K562 (cell line): ENCODE data around the gene FABP3. TPM values are rescaled to one million over a fixed set of nuclear protein-coding genes. Genes with fewer than 3 reads are reported as not detected.

ENCODE experiments used
- CCAR2 ChIP-seq: fragments of 200-400 bp; formaldehyde crosslinking; IDR thresholded peaks from 2 replicates; pipeline ENCODE4 v1.6.1; 2017; ENCODE audit warnings: mild to moderate bottlenecking, low read depth, low read length
- CHAMP1 ChIP-seq: fragments of 450-650 bp; IDR thresholded peaks from 2 replicates; pipeline ENCODE4 v1.6.1; 2016; ENCODE audit warnings: mild to moderate bottlenecking
- IFI16 ChIP-seq: fragments of 250-450 bp; sonication (Bioruptor Pico); IDR thresholded peaks from 2 replicates; pipeline ENCODE4 v2.1.2; 2022; ENCODE audit warnings: mild to moderate bottlenecking, inconsistent platforms
- TEAD4 ChIP-seq, 2 experiments: sonication (generic) in 1 of 2; formaldehyde crosslinking in 1 of 2; IDR thresholded peaks; 2 replicates each; pipeline versions ENCODE4 v1.6.1 to v1.8.0; 2012 to 2022; ENCODE audit warnings: borderline replicate concordance in 1 of 2, inconsistent platforms in 1 of 2, low read length in 1 of 2, mild to moderate bottlenecking in 1 of 2, missing genetic modification reagents in 1 of 2
- ZC3H4 ChIP-seq: sonication (generic); formaldehyde crosslinking; IDR thresholded peaks from 2 replicates; pipeline ENCODE4 v1.9.0; 2021; ENCODE audit warnings: missing genetic modification reagents, borderline replicate concordance
- ZFP30 ChIP-seq: fragments of 250-450 bp; sonication (Bioruptor Pico); IDR thresholded peaks from 2 replicates; pipeline ENCODE4 v1.8.0; 2022; ENCODE audit warnings: moderate library complexity, mild to moderate bottlenecking, inconsistent platforms, borderline replicate concordance
- polyA plus RNA-seq, 8 experiments: library from polyadenylated mRNA; depleted of rRNA in 4 of 8; stranded (reverse) in 5 of 8; unstranded in 3 of 8; fragments of >200 nt; fragmentation: Nextera tagmentation in 2 of 8; fragmentation: Illumina TruSeq in 1 of 8; extraction: Ambion mirVana in 2 of 8; extraction: Trizol in 1 of 8; gene quantifications; 2 replicates each; pipeline versions ENCODE4 v1.2.1 to v1.2.3, GENCODE V29; 2011 to 2014; ENCODE audit warnings: inconsistent platforms in 1 of 8, missing spikeins in 1 of 8
- total RNA-seq, 7 experiments: library from RNA; depleted of rRNA in 6 of 7; stranded (reverse); fragments of >200 nt in 6 of 7; fragmentation: Illumina TruSeq in 2 of 7; extraction: Trizol in 2 of 7; gene quantifications; 2 replicates each; pipeline versions ENCODE4 v1.2.1 to v1.2.3, GENCODE V29; 2011 to 2021; ENCODE audit warnings: low replicate concordance in 1 of 7
- TF ChIP-seq, protein P1 (sequence below), 2 experiments: fragments of 450-650 bp; IDR thresholded peaks; 2 replicates each; pipeline ENCODE4 v1.6.1; 2018; ENCODE audit warnings: mild to moderate bottlenecking in 2 of 2, low read depth in 1 of 2; ENCODE audit not compliant: partially characterized antibody in 2 of 2
- TF ChIP-seq, protein P2 (sequence below): IDR thresholded peaks from 3 replicates; pipeline ENCODE4 v1.6.1; 2011; ENCODE audit warnings: borderline replicate concordance, mild to moderate bottlenecking, moderate library complexity; ENCODE audit not compliant: insufficient read length; ENCODE audit errors: extremely low read depth

FABP3 gene
- total and polyA plus RNA-seq, 9 of the 15 experiments (the other 6 are each of a cell fraction or from before 2014, with no cell fraction given): 0.22 TPM; not detected in 8

GRCh38 chr1:31377364-31377863 is 4.5 kb upstream of the FABP3 start (continued):
- TF ChIP-seq, protein P1, sequence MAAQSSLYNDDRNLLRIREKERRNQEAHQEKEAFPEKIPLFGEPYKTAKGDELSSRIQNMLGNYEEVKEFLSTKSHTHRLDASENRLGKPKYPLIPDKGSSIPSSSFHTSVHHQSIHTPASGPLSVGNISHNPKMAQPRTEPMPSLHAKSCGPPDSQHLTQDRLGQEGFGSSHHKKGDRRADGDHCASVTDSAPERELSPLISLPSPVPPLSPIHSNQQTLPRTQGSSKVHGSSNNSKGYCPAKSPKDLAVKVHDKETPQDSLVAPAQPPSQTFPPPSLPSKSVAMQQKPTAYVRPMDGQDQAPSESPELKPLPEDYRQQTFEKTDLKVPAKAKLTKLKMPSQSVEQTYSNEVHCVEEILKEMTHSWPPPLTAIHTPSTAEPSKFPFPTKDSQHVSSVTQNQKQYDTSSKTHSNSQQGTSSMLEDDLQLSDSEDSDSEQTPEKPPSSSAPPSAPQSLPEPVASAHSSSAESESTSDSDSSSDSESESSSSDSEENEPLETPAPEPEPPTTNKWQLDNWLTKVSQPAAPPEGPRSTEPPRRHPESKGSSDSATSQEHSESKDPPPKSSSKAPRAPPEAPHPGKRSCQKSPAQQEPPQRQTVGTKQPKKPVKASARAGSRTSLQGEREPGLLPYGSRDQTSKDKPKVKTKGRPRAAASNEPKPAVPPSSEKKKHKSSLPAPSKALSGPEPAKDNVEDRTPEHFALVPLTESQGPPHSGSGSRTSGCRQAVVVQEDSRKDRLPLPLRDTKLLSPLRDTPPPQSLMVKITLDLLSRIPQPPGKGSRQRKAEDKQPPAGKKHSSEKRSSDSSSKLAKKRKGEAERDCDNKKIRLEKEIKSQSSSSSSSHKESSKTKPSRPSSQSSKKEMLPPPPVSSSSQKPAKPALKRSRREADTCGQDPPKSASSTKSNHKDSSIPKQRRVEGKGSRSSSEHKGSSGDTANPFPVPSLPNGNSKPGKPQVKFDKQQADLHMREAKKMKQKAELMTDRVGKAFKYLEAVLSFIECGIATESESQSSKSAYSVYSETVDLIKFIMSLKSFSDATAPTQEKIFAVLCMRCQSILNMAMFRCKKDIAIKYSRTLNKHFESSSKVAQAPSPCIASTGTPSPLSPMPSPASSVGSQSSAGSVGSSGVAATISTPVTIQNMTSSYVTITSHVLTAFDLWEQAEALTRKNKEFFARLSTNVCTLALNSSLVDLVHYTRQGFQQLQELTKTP (IDR thresholded peaks at IDR 0.05; ENCODE audit: low read depth in 1 of 2, partially characterized antibody in 2 of 2): no peak
- TF ChIP-seq CHAMP1 (no peak), TEAD4 (IDR thresholded peaks at IDR 0.05; ENCODE audit: low read length) (no peak), TEAD4 (CRISPR knock-in tag; IDR thresholded peaks at IDR 0.05; ENCODE audit: borderline replicate concordance) (no peak), ZC3H4 (CRISPR knock-in tag) (no peak), IFI16 (CRISPR knock-in tag) (no peak), CCAR2 (no peak), ZFP30 (CRISPR knock-in tag) (no peak)
- TF ChIP-seq, protein P2, sequence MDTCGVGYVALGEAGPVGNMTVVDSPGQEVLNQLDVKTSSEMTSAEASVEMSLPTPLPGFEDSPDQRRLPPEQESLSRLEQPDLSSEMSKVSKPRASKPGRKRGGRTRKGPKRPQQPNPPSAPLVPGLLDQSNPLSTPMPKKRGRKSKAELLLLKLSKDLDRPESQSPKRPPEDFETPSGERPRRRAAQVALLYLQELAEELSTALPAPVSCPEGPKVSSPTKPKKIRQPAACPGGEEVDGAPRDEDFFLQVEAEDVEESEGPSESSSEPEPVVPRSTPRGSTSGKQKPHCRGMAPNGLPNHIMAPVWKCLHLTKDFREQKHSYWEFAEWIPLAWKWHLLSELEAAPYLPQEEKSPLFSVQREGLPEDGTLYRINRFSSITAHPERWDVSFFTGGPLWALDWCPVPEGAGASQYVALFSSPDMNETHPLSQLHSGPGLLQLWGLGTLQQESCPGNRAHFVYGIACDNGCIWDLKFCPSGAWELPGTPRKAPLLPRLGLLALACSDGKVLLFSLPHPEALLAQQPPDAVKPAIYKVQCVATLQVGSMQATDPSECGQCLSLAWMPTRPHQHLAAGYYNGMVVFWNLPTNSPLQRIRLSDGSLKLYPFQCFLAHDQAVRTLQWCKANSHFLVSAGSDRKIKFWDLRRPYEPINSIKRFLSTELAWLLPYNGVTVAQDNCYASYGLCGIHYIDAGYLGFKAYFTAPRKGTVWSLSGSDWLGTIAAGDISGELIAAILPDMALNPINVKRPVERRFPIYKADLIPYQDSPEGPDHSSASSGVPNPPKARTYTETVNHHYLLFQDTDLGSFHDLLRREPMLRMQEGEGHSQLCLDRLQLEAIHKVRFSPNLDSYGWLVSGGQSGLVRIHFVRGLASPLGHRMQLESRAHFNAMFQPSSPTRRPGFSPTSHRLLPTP: no peak
- TF ChIP-seq, all 486 proteins: peak for 0
